GM19438 (cell line): ENCODE results near the gene RAD51AP1.
"Not testable (repeated sequence)": the region's sequence is repeated elsewhere in the genome, so short reads cannot be mapped to it uniquely, and the experiment has no call there.

Source experiments
- ATAC-seq: cut with Tn5 transposase; IDR thresholded peaks from one replicate; pipeline ENCODE4 v1.9.1; 2021; ENCODE audit warnings: low read depth; ENCODE audit not compliant: unreplicated experiment

RAD51AP1 gene, protein sequence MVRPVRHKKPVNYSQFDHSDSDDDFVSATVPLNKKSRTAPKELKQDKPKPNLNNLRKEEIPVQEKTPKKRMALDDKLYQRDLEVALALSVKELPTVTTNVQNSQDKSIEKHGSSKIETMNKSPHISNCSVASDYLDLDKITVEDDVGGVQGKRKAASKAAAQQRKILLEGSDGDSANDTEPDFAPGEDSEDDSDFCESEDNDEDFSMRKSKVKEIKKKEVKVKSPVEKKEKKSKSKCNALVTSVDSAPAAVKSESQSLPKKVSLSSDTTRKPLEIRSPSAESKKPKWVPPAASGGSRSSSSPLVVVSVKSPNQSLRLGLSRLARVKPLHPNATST

GRCh38 chr12:4538207-4539160 is at the start of gene RAD51AP1:
TSS of gene RAD51AP1 (plus strand) at chr12:4538890. CDS start at chr12:4538940, 50 bp downstream.
- peak; percentile 84 for ATAC-seq

GRCh38 chr12:4489556-4489955 is 49.1 kb upstream of the RAD51AP1 start:
- no peak for ATAC-seq

DNA sequence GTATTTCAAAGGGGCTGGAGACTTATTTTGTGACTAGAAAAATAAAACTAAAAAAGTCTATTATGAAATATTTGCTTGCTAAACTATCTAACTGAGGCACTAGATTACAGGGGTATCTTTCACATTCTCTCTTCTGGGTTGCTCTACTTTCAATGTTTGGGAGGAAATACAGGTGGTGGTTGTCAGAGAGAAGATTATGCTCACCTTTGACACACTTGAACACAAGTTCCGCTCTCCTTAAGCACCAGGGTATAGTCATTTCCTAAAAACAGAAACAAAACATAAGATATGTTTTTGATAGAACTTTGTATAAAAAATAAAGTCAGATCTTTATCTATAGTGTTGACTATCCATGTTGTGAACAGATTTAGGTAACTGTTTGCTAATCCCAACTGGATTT is 47.7 kb upstream of the RAD51AP1 start:
- no peak for ATAC-seq

DNA sequence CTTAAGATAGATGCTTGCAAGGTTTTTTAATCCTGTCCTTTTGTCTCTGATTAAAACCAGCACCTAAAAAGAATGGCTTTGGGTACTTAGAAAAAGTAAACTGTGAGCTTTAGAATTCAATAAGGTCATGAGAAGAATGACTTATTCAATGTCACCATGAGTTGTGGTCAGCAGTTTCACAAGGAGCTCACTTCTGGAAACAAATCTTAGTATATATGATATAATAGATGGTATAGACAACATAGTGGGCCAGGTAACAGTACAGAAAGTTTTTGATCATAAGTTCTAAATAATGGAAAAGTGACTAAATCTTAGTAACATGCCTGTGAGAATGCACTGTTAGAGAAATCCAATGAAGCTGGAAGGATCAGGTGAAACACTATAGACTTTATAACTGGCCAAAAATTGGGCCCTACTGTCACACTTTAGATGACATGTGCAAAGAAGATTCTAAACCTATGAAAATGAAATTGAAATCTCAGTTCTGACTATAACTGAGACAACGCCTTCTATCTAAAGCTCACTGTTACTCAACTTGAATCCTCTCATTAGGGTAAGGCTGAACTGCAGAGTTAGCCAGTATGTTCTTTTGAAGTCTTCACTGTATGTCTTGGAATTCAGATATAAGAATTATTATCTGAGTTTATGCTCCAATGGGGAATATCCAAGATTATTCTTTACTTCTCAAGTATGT is 42.4 kb upstream of the RAD51AP1 start:
- no peak for ATAC-seq

DNA sequence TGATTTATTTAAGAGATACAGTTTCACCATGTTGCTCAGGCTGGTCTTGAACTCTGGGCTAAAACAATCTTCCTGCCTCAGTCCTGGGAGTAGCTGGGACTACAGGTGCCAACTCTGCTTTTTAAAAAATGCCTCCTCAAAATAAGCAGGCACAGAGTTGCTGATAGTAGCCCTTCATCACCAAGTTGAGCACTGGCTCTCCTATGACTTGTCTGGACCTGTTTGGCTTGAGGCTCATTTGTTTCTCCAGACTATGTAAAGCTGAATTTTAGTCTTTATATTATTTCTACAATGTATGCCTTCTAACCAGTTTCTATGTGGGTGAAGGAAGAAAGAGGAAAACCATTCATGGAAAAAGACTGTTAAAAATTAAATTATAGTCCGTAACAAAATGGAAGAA is 39.5 kb upstream of the RAD51AP1 start:
- ATAC-seq: no peak

- ATAC-seq: no peak
Measured at GRCh38 chr12:4505376-4505986, 33.2 kb upstream of the RAD51AP1 start.

DNA sequence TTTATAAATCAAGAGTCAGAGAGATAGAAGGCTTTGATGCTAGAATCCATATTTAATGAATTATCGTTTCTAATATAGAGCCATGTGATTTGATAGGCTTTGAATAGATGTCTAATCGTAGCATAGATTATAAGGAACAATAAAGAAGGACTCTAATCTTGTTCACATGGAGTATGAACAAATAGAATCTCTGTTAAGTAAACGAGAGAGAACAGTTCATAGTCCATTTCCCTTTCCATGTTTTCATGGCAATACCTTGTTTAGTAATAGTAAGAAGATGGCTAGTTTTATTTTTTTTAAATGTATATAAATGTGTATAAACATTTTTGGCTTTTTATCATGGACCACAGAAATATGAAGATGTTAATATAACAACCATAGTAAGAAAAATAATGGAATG is 32.3 kb upstream of the RAD51AP1 start:
- no peak for ATAC-seq

DNA sequence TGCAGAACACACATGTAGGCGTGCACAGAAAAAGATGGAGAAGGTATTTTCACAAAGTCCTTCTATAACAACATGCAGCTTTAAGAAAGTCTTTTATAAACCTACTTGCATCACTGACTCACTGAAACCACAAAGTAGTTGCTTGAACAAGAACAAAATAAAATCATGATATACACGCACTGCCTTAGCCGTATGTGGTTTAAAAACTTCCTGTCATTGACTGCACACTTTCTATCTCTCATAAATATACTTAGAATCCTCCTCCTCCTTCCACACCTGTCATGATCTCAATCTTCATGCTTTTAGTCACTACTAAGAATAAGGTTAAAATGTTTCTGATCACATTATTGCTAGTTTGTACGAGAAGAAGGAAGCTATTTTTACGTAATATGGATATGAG is 31.8 kb upstream of the RAD51AP1 start:
- ATAC-seq: peak; percentile 68

DNA sequence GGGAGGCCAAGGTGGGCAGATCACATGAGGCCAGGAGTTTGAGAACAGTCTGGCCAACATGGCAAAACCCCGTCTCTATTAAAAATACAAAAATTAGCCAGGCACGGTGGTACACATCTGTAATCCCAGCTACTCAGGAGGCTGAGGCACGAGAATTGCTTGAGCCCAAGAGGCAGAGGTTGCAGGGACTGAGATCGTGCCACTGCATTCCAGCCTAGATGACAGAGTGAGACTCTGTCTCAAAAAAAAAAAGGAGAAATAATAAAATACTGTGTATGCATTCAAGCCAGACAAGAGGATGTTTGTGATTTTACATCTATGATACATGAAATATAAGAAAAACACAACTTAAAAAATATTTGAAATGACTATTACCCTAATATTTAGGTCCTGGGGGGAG is 30.2 kb upstream of the RAD51AP1 start:
- ATAC-seq: not testable (repeated sequence)

GRCh38 chr12:4509269-4509668 is 29.4 kb upstream of the RAD51AP1 start:
- ATAC-seq: not testable (repeated sequence)

DNA sequence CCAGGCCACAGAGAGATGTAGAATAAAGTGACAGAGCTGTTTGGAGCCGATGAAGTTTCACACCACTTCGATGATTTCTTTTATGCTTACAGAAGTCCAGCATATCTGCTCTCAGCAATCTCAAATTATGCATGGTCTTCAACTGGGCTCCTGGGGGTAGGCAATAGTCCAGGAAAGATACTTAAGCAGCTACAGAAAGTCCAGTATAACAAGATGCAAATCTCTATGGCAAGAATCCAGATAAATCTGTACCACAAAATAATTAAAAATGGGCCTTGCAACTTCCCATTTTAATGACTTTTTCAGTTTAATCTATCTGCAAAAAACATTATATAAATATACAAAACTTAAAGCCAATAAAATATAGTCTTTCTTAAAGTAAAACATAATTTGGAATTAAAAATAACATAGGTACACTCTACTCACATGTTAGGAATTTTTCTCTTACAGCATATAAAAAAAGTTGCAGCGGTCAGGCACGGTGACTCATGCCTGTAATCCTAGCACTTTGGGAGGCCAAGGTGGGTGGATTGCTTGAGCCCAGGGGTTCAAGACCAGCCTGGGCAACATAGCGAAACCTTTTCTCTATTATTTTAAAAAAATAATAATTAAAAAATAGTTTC is 20.5 kb upstream of the RAD51AP1 start:
- no peak for ATAC-seq

- not testable (repeated sequence) for ATAC-seq
Measured at GRCh38 chr12:4523443-4523842, 15.2 kb upstream of the RAD51AP1 start.

DNA sequence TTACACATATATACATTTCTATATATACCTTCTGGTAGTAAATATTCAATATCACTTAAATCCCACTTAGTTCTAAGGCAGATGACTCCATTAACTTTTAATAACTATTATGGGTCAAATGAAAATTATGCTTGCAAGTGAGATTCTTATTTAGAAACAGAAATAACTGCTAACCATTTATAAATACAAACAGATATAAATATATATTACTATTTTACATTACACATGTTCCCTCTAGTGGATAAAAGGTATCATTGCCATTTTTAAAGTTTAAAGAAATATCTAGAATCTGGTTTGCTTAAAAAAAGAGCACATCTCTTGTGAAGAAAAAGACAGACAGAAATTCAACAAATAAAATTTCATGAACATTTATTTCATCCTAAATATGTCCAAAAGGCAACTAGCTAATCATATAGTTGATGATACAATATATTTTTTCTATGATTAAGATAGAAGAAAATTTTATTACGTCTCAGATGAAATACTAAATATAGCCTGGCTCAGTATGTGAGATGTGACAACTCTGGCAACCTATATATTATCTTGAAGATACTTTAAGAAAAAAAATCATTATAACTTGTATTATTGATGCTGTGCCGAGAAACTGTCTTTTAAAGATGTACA is 11.7 kb upstream of the RAD51AP1 start:
- ATAC-seq: no peak

GRCh38 chr12:4530160-4530559 is 8.5 kb upstream of the RAD51AP1 start:
- no peak for ATAC-seq

DNA sequence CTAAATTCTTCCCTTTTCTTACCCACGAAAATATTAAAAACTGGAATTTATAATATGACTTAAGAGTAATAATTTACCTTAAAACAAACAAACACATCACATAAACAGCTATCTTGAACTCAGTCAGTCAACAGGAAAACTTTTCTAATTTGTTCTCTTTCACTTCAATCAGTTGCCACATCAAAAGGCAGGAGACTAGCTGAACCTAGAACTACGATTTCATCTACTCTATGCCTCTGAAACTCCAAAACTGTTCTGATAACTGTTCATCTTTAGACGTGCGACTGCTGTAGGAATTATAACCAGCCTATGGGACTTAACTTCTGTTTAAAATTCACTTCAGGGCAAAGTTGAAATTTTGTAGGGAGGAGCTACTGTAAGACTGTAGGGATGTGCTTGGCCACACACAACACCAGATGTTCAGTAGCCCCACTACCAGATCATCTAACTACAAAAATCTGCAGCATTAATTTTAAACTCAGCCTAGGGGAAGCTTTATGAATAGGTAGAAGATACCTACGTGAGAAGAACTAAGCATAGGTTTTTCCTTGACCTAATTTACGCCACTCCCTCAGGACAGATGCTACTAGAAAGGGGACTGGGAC is 7.6 kb upstream of the RAD51AP1 start:
- ATAC-seq: no peak

GRCh38 chr12:4535092-4535491 is 3.6 kb upstream of the RAD51AP1 start:
- no peak for ATAC-seq

DNA sequence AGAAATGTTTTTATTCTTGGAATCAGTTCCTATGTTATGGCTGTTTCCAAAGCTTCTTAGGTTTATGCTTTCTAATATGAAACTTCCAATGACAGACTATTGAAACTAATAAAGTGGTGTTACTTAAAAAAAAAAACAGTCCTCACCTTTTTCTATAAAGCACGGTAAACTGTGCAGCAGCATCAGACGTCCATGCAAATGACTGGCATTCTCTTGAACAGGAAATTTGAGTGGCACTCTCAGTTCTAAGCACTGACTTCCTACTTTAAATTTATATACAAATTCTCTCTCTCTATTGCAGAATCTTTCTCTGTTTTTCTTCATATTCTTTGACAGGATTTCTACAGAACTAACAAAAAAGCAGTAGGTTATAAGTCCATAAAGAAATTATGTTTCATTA is 2.8 kb upstream of the RAD51AP1 start:
- no peak for ATAC-seq

GRCh38 chr12:4539167-4539870 is 629 bp downstream of the RAD51AP1 start:
- no peak for ATAC-seq

DNA sequence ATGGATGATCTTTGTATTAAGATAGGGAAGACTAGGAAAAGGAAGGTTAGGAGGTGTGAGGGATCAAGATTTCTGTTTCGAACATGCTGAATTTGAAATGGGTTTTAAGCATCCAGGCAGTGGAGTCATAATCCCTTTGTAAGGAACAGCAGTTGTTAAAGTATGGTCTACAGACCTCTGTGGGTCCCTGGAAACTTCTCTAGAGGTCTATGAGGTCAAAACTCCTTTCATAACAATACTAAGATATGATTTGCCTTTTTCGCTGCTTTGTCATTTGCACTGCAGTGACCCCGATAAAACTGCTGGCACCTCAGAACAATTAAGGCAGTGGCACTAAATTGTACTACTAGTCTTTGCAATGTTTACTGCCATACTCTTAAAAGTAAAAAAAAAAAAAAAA is 1.5 kb downstream of the RAD51AP1 start:
- ATAC-seq: no peak
